ENCODE results near the gene XPO4. TPM values are rescaled to one million over a fixed set of nuclear protein-coding genes. Genes with fewer than 3 reads are reported as not detected.

The XPO4 gene
- total RNA-seq, 4 donors from 2014 or later, result 13.2 to 17.9 (median 14.9) TPM

DNA sequence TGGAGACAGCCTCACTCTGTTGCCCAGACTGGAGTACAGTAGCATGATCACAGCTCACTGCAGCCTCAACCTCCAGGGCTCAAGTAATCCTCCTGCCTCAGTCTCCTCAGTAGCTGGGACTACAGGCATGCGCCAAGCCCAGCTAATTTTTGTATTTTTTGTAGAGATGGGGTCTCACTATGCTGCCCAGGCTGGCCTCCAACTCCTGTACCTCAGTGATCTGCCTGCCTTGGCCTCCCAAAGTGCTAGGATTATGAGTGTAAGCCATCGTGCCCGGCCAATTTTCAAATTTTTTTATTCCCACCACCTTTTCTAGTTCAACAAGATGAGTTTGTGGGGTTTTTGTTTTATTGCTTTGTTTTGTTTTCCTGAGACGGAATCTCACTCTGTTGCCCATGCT is 31.7 kb downstream of the XPO4 start:
- TF ChIP-seq, protein P1, sequence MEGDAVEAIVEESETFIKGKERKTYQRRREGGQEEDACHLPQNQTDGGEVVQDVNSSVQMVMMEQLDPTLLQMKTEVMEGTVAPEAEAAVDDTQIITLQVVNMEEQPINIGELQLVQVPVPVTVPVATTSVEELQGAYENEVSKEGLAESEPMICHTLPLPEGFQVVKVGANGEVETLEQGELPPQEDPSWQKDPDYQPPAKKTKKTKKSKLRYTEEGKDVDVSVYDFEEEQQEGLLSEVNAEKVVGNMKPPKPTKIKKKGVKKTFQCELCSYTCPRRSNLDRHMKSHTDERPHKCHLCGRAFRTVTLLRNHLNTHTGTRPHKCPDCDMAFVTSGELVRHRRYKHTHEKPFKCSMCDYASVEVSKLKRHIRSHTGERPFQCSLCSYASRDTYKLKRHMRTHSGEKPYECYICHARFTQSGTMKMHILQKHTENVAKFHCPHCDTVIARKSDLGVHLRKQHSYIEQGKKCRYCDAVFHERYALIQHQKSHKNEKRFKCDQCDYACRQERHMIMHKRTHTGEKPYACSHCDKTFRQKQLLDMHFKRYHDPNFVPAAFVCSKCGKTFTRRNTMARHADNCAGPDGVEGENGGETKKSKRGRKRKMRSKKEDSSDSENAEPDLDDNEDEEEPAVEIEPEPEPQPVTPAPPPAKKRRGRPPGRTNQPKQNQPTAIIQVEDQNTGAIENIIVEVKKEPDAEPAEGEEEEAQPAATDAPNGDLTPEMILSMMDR (IDR thresholded peaks at IDR 0.05; ENCODE audit: low read depth), result no peak

DNA sequence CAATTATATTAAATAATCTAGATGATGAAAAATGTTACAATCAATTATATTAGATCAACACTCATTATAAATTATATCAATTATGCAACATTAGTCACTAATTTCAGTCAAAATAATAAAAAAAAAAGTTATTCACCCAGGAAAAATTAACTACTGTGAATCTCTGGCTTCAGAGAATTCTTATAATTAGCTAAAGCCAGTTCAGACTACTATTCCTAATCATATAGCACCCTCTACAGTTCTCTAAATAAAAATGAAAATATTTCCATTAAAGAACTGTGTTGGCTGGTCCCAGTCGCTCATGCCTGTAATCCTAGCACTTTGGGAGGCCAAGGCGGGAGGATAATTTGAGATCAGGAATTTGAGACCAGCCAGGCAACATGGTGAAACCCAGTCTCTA is 33.0 kb downstream of the XPO4 start:
- TF ChIP-seq, protein P1 (IDR thresholded peaks at IDR 0.05; ENCODE audit: low read depth), result no peak

DNA sequence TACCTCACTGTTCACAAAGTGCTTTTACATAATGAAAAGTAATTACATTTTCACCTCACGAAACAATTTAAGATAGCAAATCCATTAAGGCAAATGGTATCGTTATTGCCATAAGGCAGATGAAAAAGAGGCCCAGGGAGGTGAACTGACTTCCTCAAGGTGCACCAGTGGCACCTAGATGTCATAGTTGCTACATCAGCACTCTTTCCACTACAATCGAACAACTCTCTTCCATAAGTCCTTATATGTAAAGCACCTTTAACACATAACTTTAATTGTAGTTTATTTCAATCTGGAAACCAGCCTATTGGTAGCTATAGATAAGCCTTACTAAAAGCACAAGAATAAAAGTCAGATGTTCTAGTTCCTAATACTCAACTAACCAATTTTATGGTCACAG is 35.1 kb downstream of the XPO4 start:
- TF ChIP-seq, protein P1 (IDR thresholded peaks at IDR 0.05; ENCODE audit: low read depth), result no peak

DNA sequence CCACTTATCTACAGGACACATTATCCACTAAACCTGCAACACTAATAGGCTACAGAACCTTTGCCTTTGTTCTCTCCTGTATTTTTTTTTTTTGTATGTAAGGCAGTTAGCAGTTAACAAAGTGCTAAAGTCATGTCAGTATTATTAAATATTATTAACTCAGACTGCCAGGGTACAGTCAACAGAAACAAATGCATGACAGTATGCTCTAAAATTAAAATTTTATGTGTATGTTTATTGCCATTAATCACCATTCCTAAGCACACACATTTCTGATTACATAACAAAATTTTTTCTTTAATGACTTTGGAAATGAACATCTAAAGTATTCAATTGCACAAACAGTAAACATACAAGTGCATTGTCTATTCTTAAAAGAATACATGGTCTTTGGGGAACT is 41.7 kb downstream of the XPO4 start:
- TF ChIP-seq, protein P1 (IDR thresholded peaks at IDR 0.05; ENCODE audit: low read depth), result no peak

DNA sequence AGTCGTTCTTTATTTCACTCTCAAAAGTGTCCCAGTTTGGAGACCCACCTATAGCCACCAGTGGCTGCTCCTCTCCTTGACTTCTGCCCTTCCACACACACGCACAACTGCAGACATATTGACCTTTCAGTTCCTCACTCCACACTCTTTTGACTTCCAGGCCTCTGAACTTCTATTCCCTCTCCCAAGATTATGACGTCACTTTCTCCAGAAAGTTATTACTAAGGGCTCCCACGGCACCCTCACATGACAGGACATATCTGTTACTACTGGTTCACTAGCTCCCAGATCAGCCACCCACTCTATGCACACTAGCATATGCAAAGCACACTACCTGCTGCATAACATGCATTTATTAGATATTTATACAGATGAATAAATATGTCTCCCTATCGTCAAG is 45.9 kb downstream of the XPO4 start:
- TF ChIP-seq, protein P1 (IDR thresholded peaks at IDR 0.05; ENCODE audit: low read depth), result no peak

DNA sequence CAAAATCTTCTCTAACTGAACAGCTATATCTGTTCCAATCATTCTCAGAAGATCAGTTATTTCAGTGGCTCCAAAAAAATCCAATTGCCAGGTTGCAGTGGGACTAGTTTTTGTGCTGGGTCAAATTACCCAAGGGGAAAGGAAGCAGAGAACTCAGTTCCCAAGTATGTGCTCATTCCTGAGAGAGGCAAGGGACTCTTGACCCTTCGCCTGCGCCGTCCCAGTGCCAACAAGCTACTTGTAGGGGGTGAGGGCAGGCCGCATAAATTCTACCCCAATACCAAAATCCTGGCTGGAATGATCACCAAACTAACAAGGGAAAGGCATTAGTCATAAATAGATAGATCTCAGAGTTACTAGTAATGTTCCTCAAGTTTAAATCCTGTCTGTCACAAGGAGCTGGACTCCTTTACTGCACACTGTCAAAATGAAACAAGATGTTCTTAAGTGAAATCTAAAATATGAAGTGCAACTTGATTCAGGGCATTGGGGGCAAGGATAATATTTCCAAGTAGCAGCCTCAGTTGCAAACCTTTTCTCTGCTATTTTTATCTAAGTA is 50.6 kb downstream of the XPO4 start:
- TF ChIP-seq, protein P1 (IDR thresholded peaks at IDR 0.05; ENCODE audit: low read depth), result no peak

DNA sequence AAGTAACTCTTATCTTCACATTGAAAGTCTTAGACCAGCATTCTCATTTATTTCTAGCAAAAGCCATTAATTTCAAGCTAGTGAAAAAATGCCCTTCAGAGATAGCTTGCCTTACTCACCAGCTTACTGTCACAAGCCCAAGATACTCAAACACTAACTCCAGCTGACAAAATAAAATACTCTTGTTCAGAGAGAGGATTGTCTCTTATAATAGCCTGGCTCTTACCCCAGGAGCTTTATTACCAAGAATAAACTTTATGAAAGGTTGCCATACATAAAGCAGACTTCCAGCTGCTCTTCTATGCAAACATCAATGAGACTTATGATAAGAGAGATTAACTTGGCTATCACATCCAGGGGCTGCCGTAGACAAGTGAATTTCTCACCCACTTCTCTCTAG is 53.6 kb downstream of the XPO4 start:
- TF ChIP-seq, protein P1 (IDR thresholded peaks at IDR 0.05; ENCODE audit: low read depth), result no peak

Measured in subcutaneous adipose tissue (tissue), 4 donors.